Right lobe of liver (tissue), 4 donors: ENCODE data around the gene LYSMD4.

Experiments
- CTCF ChIP-seq, 4 donors: fragments of 200-600 bp in 3 of 4; fragments of 450-650 bp in 1 of 4; IDR thresholded peaks; one replicate each; pipeline versions ENCODE4 v1.5.1 to v1.8.0; 2016 to 2022; ENCODE audit warnings: antibody characterized with exemption in 4 of 4, mild to moderate bottlenecking in 2 of 4
- POLR2A ChIP-seq: fragments of 450-650 bp; IDR thresholded peaks from one replicate; pipeline ENCODE4 v1.6.1; 2017; ENCODE audit warnings: antibody characterized with exemption, mild to moderate bottlenecking
- donor health status: DM: no; HTN: no; CAD: no.
- donor health status: DM: no; HTN: no; CAD: no.
- donor health status: DM: no; HTN: yes; CAD: no.

DNA sequence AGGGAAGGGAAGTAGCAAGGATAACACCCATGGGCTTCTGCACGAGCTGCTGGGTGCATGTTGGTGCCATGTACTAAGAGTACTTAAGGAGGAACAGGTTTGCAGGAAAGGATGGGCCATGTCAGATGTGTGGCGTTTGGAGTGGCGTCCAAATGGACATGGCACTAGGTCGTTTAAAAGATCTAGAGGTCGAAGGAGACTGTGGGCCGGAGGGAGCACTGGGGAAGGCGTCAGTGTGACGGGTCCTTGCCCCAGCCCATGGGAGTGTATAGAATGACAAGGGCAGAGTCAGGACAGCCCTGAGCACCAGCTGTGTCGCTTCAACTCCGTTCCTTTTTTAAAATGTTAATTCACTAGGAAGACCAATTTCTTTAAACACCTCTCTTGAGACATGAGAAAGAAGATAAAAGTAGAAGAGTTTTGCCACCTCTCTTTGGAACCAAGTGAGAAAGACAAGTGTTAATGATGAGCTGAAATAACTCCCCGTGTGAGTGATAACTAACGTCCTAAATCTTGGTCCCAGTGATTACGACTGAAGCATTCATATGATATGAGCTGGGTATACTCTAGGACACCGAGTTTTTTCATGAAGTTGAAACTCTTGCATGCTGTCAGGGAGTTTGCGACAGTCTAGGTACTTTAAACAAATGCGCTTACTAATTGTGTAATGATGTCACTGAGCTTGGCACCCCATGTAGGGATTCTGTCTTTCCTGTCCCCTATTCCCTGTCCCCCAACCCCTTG lies 23.8 kb downstream of the LYSMD4 start:
- TF ChIP-seq CTCF (IDR thresholded peaks at IDR 0.05), result no peak
- no peak for TF ChIP-seq POLR2A
